ENCODE measurements around the gene FAM200C.
"Not testable (repeated sequence)": the region's sequence is repeated elsewhere in the genome, so short reads cannot be mapped to it uniquely, and the experiment has no call there.

The FAM200C gene

GRCh38 chr5:160399402-160400353 is at the start of gene FAM200C:
Gene FAM200C, minus strand, starts transcription at chr5:160400054. Its CDS starts 4,564 bp downstream, at chr5:160395490.
- DNase-seq (ENCODE audit: low read depth in 2 of 2) = peak; percentile 27

GRCh38 chr5:160449458-160449857 is 49.6 kb upstream of the FAM200C start:
- DNase-seq (ENCODE audit: low read depth in 2 of 2) = no peak

- no peak for DNase-seq (ENCODE audit: low read depth in 2 of 2)
These were observed 49.0 kb upstream of the FAM200C start for GRCh38 chr5:160448886-160449285.

- DNase-seq (ENCODE audit: low read depth in 2 of 2) = no peak
These were observed 45.9 kb upstream of the FAM200C start for GRCh38 chr5:160445751-160446150.

- DNase-seq (ENCODE audit: low read depth in 2 of 2) = no peak
These were observed 45.3 kb upstream of the FAM200C start for GRCh38 chr5:160445132-160445531.

- DNase-seq (ENCODE audit: low read depth in 2 of 2) = no peak
These were observed 44.6 kb upstream of the FAM200C start for GRCh38 chr5:160444407-160444806.

GRCh38 chr5:160442824-160443431 is 43.1 kb upstream of the FAM200C start:
- no peak for DNase-seq (ENCODE audit: low read depth in 2 of 2)

GRCh38 chr5:160441311-160441781 is 41.5 kb upstream of the FAM200C start:
- no peak for DNase-seq (ENCODE audit: low read depth in 2 of 2)

GRCh38 chr5:160439205-160439600 is 39.3 kb upstream of the FAM200C start:
- DNase-seq (ENCODE audit: low read depth in 2 of 2) = peak; percentile 79 to 85

- peak in 1 of 2 donors; percentile 13 for DNase-seq (ENCODE audit: low read depth in 2 of 2)
These were observed 38.7 kb upstream of the FAM200C start for GRCh38 chr5:160438316-160439204.

- DNase-seq (ENCODE audit: low read depth in 2 of 2) = no peak
These were observed 37.4 kb upstream of the FAM200C start for GRCh38 chr5:160437271-160437670.

- not testable (repeated sequence) for DNase-seq (ENCODE audit: low read depth in 2 of 2)
These were observed 36.8 kb upstream of the FAM200C start for GRCh38 chr5:160436661-160437060.

- no peak for DNase-seq (ENCODE audit: low read depth in 2 of 2)
These were observed 36.2 kb upstream of the FAM200C start for GRCh38 chr5:160436017-160436416.

- DNase-seq (ENCODE audit: low read depth in 2 of 2) = no peak
These were observed 35.7 kb upstream of the FAM200C start for GRCh38 chr5:160435532-160435931.

GRCh38 chr5:160434022-160434531 is 34.2 kb upstream of the FAM200C start:
- no peak for DNase-seq (ENCODE audit: low read depth in 2 of 2)

- no peak for DNase-seq (ENCODE audit: low read depth in 2 of 2)
These were observed 32.9 kb upstream of the FAM200C start for GRCh38 chr5:160432787-160433186.

- DNase-seq (ENCODE audit: low read depth in 2 of 2) = no peak
These were observed 32.3 kb upstream of the FAM200C start for GRCh38 chr5:160432196-160432595.

- no peak for DNase-seq (ENCODE audit: low read depth in 2 of 2)
These were observed 27.8 kb upstream of the FAM200C start for GRCh38 chr5:160427607-160428006.

GRCh38 chr5:160423099-160423498 is 23.2 kb upstream of the FAM200C start:
- DNase-seq (ENCODE audit: low read depth in 2 of 2) = no peak

GRCh38 chr5:160421625-160422258 is 21.9 kb upstream of the FAM200C start, which contains the start of gene PTTG1:
Gene PTTG1, plus strand, starts transcription at chr5:160421855. Its CDS starts 458 bp downstream, at chr5:160422313.
- DNase-seq (ENCODE audit: low read depth in 2 of 2) = peak; percentile 78

GRCh38 chr5:160420331-160420610 is 20.4 kb upstream of the FAM200C start:
- DNase-seq (ENCODE audit: low read depth in 2 of 2) = no peak
